Esophagus muscularis mucosa (tissue), 4 donors: ENCODE results near the gene PROK1. TPM values are rescaled to one million over a fixed set of nuclear protein-coding genes. Genes with fewer than 3 reads are reported as not detected.

Experiments
- DNase-seq: peaks from one replicate; pipeline ENCODE4 v3.0.0-alpha.2; 2017; ENCODE audit errors: extremely low spot score
- H3K27ac ChIP-seq, 4 donors: fragments of 200-600 bp; sonication (generic); replicated peaks in 1 of 4; 1 replicate in 3 of 4; 2 replicates in 1 of 4; pipeline ENCODE4 v1.5.1; 2016 to 2019; ENCODE audit warnings: mild to moderate bottlenecking in 1 of 4
- H3K27me3 ChIP-seq, 4 donors: fragments of 200-600 bp; sonication (generic); one replicate each; pipeline versions ENCODE4 v1.5.1 to v1.6.0; 2016 to 2019
- H3K36me3 ChIP-seq, 4 donors: fragments of 200-600 bp; sonication (generic); one replicate each; pipeline ENCODE4 v1.5.1; 2016 to 2019
- H3K4me1 ChIP-seq, 4 donors: fragments of 200-600 bp; sonication (generic); one replicate each; pipeline ENCODE4 v1.5.1; 2016 to 2019
- H3K4me3 ChIP-seq, 4 donors: fragments of 200-600 bp; sonication (generic); 1 replicate in 2 of 4; 2 replicates in 2 of 4; pipeline ENCODE4 v1.5.1; 2016 to 2019; ENCODE audit warnings: mild to moderate bottlenecking in 4 of 4, moderate library complexity in 1 of 4
- H3K9me3 ChIP-seq, 4 donors: fragments of 200-600 bp; sonication (generic); 1 replicate in 3 of 4; 2 replicates in 1 of 4; pipeline ENCODE4 v1.5.1; 2016 to 2019
- EP300 ChIP-seq: sonication (generic); formaldehyde crosslinking; IDR thresholded peaks from one replicate; pipeline ENCODE4 v1.6.1; 2017; ENCODE audit warnings: antibody characterized with exemption
- POLR2A ChIP-seq: fragments of 450-650 bp; IDR thresholded peaks from one replicate; pipeline ENCODE4 v1.6.1; 2017; ENCODE audit warnings: antibody characterized with exemption, moderate library complexity, mild to moderate bottlenecking, low read depth
- POLR2AphosphoS5 ChIP-seq, 2 donors: sonication (generic); formaldehyde crosslinking; IDR thresholded peaks; one replicate each; pipeline ENCODE4 v1.6.1; 2017; ENCODE audit warnings: antibody characterized with exemption in 2 of 2
- WGBS: methylation state at CpG from one replicate; pipeline ENCODE4 v1.1.5; 2018; 5-methylcytosine and 5-hydroxymethylcytosine counted together
- intact Hi-C: fragments of 100-400 bp; cut with DNase I; formaldehyde crosslinking; loops from one replicate; pipeline ENCODE4 v1.15.1; 2023
- total RNA-seq, 4 donors: library from RNA; depleted of rRNA; stranded (reverse); fragments of >200 nt; gene quantifications; one replicate each; pipeline versions ENCODE4 v1.1.0 to v1.2.1, GENCODE V29; 2016
- TF ChIP-seq, protein P1 (sequence below), 3 experiments: fragments of 200-600 bp in 2 of 3; fragments of 450-650 bp in 1 of 3; sonication (generic) in 2 of 3; IDR thresholded peaks; one replicate each; pipeline ENCODE4 v1.5.1; 2017 to 2019; ENCODE audit warnings: antibody characterized with exemption in 3 of 3, mild to moderate bottlenecking in 2 of 3, moderate library complexity in 1 of 3

The PROK1 gene
- total RNA-seq, 4 donors from 2014 or later = not detected

DNA sequence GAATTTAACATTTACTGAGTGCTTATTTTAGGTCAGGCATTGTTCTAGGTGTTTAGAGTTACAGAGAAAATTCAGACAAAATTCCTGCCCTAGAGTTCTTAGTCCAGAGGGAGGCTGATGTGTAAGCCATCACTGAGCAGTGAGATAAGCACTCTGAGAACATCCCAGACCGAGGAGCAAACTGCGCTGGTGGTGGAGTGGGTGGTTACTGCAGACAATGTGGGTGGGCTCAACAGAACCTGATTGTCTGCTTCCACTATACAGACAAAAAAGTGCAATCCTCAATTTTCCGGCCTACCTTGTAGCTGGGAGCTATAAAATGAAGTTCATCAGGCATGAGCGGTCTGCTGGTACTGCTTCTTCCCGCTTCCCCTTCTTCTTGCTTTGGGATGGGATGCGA, 23.5 kb downstream of the PROK1 start:
- TF ChIP-seq POLR2AphosphoS5 (IDR thresholded peaks at IDR 0.05) (no peak), POLR2A (no peak), EP300 (no peak)
- TF ChIP-seq, protein P1, sequence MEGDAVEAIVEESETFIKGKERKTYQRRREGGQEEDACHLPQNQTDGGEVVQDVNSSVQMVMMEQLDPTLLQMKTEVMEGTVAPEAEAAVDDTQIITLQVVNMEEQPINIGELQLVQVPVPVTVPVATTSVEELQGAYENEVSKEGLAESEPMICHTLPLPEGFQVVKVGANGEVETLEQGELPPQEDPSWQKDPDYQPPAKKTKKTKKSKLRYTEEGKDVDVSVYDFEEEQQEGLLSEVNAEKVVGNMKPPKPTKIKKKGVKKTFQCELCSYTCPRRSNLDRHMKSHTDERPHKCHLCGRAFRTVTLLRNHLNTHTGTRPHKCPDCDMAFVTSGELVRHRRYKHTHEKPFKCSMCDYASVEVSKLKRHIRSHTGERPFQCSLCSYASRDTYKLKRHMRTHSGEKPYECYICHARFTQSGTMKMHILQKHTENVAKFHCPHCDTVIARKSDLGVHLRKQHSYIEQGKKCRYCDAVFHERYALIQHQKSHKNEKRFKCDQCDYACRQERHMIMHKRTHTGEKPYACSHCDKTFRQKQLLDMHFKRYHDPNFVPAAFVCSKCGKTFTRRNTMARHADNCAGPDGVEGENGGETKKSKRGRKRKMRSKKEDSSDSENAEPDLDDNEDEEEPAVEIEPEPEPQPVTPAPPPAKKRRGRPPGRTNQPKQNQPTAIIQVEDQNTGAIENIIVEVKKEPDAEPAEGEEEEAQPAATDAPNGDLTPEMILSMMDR (IDR thresholded peaks at IDR 0.05) = no peak
- 95% methylated on average over 6 of the region's 6 CpGs for WGBS
- DNase-seq = no peak
- Histone ChIP-seq H3K4me1 (no peaks in the 10 kb centered on the region), H3K27me3 (no peaks in the 10 kb centered on the region), H3K27ac (no peak overlapping the region), H3K9me3 (no peaks in the 10 kb centered on the region), H3K4me3 (no peak overlapping the region), H3K36me3 (no peaks in the 10 kb centered on the region)
- intact Hi-C loops = no loop called here

DNA sequence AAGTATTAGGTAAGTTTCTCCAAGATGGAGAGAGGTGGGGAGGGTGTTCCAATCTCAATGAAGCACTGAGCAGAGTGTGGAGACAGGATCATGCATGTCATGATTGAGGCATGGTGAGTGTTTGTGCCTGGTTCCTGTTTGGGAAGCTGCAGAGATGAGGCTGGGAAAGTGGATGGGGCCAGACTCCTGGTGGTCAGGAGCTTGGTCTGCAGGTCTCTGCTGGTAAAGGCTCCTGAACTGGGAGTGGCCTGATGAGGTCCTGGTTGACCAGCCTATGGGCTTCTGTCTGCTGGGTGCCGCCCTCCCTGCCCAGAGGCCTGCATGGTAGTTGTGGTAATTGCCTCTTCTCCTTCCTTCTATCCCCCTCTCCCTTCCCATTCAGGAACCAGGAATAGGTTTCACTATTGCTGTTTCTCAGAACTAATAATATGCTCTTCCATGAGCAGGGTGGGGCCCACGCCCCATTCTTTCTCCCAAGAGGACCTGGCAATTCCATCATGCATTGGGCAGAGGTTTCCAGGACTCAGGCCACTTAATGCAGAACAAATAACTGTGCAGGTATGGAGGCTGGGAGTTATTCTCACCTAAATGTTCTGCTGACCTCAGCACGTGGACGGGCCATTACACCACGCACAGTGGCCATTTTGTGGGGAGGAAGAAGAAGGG, 24.5 kb downstream of the PROK1 start:
- no peak for DNase-seq
- no peaks in the 10 kb centered on the region for H3K36me3 ChIP-seq
- 98% methylated on average over 4 of the region's 5 CpGs for WGBS
- TF ChIP-seq POLR2AphosphoS5 (IDR thresholded peaks at IDR 0.05) = no peak
- TF ChIP-seq EP300 = no peak
- TF ChIP-seq, protein P1 (IDR thresholded peaks at IDR 0.05) = no peak
- TF ChIP-seq POLR2A = no peak
- H3K27me3 ChIP-seq = no peaks in the 10 kb centered on the region
- H3K4me1 ChIP-seq = no peaks in the 10 kb centered on the region
- no peaks in the 10 kb centered on the region for H3K9me3 ChIP-seq
- no peak overlapping the region for H3K4me3 ChIP-seq
- no peak overlapping the region for H3K27ac ChIP-seq
- intact Hi-C loops = no loop called here

DNA sequence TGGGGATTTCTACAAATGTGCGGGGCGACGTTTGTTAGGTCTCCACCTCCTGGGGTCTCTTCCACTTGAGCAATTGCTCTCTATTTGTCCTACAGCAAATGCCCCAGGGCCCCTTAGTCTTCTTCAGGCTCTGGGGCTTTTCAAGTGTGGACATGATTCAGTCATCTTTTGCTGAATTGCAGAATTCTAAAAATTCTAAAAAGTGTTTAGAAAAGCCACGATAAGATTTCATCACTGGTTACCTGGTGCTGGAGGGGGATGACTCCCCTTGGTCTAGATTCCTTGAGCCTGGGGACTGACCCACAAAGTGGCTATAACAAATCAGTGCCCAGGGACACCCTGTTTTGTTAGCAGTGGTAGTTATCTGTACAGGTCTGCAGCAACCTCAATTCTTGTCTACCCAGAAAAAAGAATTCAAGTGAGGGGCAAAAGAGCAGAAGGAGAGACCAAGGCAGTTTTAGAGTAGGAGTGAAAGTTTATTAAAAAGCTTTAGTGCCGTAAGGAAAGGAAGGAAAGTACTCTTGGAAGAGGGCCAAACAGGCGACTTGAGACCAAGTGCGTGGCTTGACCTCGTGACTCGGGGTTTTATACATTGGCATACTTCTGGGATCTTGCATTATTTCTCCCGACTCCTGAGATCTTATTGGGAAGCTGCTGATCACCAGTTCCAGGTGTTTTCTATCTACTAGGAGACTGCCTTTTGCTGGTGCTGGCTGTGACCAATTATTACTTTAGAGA, 25.2 kb downstream of the PROK1 start:
- H3K36me3 ChIP-seq = no peaks in the 10 kb centered on the region
- 69% methylated on average over 10 of the region's 10 CpGs for WGBS
- no peak overlapping the region for H3K4me3 ChIP-seq
- H3K9me3 ChIP-seq = no peaks in the 10 kb centered on the region
- no peak for DNase-seq
- no peaks in the 10 kb centered on the region for H3K4me1 ChIP-seq
- intact Hi-C loops = no loop called here
- TF ChIP-seq EP300 (no peak), POLR2A (no peak), POLR2AphosphoS5 (IDR thresholded peaks at IDR 0.05) (no peak)
- TF ChIP-seq, protein P1 (IDR thresholded peaks at IDR 0.05) = no peak
- H3K27me3 ChIP-seq = no peaks in the 10 kb centered on the region
- H3K27ac ChIP-seq = no peak overlapping the region

DNA sequence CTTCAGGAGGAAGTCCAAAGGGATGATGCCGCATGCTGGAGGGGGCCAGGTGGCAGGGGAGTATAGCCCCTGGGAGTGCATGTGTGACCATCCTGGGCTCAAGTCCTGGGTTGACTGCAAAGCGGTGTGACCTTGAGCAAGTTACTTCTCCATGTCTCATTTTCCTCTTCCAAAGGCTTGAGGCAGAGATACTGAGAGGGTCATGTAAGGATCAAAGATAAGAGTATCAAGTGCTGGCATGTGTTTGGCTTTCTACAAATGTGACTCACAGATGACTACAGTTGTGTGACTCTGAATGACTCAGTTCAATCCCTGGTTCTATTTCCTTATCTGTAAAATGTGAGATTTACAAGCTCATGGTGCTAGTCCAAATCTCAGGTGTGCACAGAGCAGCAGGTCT, 26.1 kb downstream of the PROK1 start:
- WGBS = 100% methylated on average over 2 of the region's 2 CpGs

More for the DNA sequence above, 26.1 kb downstream of the PROK1 start:
- Histone ChIP-seq H3K4me3 (no peak overlapping the region), H3K4me1 (no peaks in the 10 kb centered on the region), H3K27ac (no peak overlapping the region), H3K27me3 (peaks cover 0 to 6% (median 0%) of the 10 kb centered on the region in 4 donors), H3K36me3 (no peaks in the 10 kb centered on the region), H3K9me3 (no peaks in the 10 kb centered on the region)
- no peak for DNase-seq
- TF ChIP-seq POLR2AphosphoS5 (IDR thresholded peaks at IDR 0.05) (no peak), POLR2A (no peak), EP300 (no peak)
- TF ChIP-seq, protein P1 (IDR thresholded peaks at IDR 0.05) = no peak
- intact Hi-C loops = no loop called here
